ENCODE data around the gene WNK4.

DNA sequence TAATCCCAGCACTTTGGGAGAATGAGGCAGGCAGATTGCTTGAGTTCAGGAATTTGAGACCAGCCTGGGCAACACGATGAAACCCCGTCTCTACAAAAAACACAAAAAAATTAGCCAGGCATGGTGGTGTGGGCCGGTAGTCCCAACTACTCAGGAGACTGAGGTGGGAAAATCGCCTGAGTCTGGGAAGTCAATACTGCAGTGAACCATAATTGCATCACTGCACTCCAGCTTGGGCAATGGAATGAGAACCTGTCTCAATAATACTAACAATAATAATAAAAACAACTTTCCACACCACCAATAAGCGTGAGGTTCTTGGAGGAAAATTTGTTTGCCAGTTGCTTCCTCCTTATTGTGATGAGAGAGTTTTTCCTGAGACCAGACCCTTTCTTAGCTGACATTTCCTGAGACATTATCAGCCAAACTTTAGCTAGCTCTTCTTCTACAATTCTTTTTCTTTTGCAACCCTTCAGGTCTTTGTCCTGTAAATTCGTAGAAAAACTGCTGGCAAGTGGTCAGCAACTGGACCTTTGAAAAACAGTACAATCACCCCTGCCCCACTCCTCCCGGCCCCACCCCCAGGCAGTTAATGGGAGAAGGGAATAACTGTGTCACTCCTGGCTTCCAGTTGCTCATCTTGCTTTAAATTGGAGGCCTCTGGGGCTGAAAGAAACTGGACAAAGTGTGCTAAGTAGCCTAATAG, 32.1 kb upstream of the WNK4 start:
- TF ChIP-seq, protein P1, sequence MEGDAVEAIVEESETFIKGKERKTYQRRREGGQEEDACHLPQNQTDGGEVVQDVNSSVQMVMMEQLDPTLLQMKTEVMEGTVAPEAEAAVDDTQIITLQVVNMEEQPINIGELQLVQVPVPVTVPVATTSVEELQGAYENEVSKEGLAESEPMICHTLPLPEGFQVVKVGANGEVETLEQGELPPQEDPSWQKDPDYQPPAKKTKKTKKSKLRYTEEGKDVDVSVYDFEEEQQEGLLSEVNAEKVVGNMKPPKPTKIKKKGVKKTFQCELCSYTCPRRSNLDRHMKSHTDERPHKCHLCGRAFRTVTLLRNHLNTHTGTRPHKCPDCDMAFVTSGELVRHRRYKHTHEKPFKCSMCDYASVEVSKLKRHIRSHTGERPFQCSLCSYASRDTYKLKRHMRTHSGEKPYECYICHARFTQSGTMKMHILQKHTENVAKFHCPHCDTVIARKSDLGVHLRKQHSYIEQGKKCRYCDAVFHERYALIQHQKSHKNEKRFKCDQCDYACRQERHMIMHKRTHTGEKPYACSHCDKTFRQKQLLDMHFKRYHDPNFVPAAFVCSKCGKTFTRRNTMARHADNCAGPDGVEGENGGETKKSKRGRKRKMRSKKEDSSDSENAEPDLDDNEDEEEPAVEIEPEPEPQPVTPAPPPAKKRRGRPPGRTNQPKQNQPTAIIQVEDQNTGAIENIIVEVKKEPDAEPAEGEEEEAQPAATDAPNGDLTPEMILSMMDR (IDR thresholded peaks at IDR 0.05) = no peak
- TF ChIP-seq EP300 (IDR thresholded peaks at IDR 0.05) (no peak), POLR2A (IDR thresholded peaks at IDR 0.05) (no peak), POLR2AphosphoS5 (IDR thresholded peaks at IDR 0.05) (no peak)

Data from upper lobe of left lung (tissue), 4 donors.